ENCODE measurements around the gene TMTC1. TPM values are rescaled to one million over a fixed set of nuclear protein-coding genes. Genes with fewer than 3 reads are reported as not detected.

TMTC1 gene
- total and polyA plus RNA-seq, 2 of the 8 experiments (the other 6 are each of a cell fraction or from before 2014, with no cell fraction given), result 15.4 to 20.8 TPM

DNA sequence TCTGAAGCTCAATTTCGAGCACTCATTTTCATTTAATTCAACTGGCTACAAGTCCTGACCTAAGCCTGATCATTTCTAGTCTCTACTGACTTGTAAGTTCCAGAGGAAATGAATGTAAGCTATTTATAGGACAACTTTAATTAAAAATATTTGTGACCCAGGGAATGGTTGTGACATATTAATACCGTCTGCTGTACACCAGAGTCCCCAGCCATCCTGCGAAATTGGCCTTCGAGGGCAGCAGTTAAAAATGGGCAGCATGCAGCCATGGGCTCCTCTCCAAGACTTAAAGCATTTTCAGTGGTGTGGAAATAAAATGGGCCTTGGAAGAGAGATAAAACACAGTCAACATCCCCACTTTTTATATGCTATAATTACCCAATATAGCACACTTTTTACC lies 255.6 kb downstream of the TMTC1 start:
- TF ChIP-seq, protein P1, sequence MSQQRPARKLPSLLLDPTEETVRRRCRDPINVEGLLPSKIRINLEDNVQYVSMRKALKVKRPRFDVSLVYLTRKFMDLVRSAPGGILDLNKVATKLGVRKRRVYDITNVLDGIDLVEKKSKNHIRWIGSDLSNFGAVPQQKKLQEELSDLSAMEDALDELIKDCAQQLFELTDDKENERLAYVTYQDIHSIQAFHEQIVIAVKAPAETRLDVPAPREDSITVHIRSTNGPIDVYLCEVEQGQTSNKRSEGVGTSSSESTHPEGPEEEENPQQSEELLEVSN (IDR thresholded peaks at IDR 0.05), result no peak
- TF ChIP-seq GABPA (IDR thresholded peaks at IDR 0.05; ENCODE audit: borderline replicate concordance, insufficient read depth, low read length) (no peak), BACH1 (IDR thresholded peaks at IDR 0.05; ENCODE audit: low read length) (no peak), RNF2 (IDR thresholded peaks at IDR 0.05; ENCODE audit: borderline replicate concordance, low read depth, low read length, missing control alignments, poor library complexity, severe bottlenecking) (no peak)
- TF ChIP-seq, protein P2, sequence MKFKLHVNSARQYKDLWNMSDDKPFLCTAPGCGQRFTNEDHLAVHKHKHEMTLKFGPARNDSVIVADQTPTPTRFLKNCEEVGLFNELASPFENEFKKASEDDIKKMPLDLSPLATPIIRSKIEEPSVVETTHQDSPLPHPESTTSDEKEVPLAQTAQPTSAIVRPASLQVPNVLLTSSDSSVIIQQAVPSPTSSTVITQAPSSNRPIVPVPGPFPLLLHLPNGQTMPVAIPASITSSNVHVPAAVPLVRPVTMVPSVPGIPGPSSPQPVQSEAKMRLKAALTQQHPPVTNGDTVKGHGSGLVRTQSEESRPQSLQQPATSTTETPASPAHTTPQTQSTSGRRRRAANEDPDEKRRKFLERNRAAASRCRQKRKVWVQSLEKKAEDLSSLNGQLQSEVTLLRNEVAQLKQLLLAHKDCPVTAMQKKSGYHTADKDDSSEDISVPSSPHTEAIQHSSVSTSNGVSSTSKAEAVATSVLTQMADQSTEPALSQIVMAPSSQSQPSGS (IDR thresholded peaks at IDR 0.05; ENCODE audit: low read length), result no peak
- no peaks in the 10 kb centered on the region for H3K9me3 ChIP-seq (ENCODE audit: insufficient read depth in 2 of 2, low read depth in 1 of 2, low read length in 1 of 2)
- H2BK12ac ChIP-seq (ENCODE audit: low read depth, low read length), result no peak overlapping the region
- no peak overlapping the region for H2BK20ac ChIP-seq (ENCODE audit: low read length)
- no peak overlapping the region for H3K18ac ChIP-seq (ENCODE audit: extremely low read depth, low read length)
- H3K56ac ChIP-seq (replicated peaks; ENCODE audit: insufficient read length, low read depth, low read length), result no peak overlapping the region
- FAIRE-seq (no peak), DNase-seq (ENCODE audit: low read depth in 1 of 2, low spot score in 2 of 2) (no peak)
- H2AK5ac ChIP-seq (ENCODE audit: low read depth, low read length), result no peak overlapping the region
- H3K4ac ChIP-seq (replicated peaks; ENCODE audit: insufficient read length, low read depth, low read length), result no peak overlapping the region
- H3K79me1 ChIP-seq (ENCODE audit: low read depth, low read length), result no peaks in the 10 kb centered on the region
- H3K27ac ChIP-seq (ENCODE audit: low read depth, low read length), result no peak overlapping the region
- H2AFZ ChIP-seq (ENCODE audit: low read length), result no peak overlapping the region
- no peak overlapping the region for H2BK120ac ChIP-seq (replicated peaks; ENCODE audit: low read depth, low read length)
- H3K4me3 ChIP-seq (ENCODE audit: extremely low read depth in 1 of 4, insufficient read depth in 2 of 4, low read depth in 3 of 4, low read length in 4 of 4), result no peak overlapping the region
- H3K9ac ChIP-seq (replicated peaks in 1 of 4; ENCODE audit: extremely low read depth in 1 of 4, low read depth in 3 of 4, low read length in 3 of 4), result no peak overlapping the region
- H3K27me3 ChIP-seq (replicated peaks in 1 of 4; ENCODE audit: control insufficient read depth in 3 of 4, extremely low read depth in 1 of 4, insufficient read depth in 3 of 4, low read length in 3 of 4), result no peaks in the 10 kb centered on the region
- H3K4me2 ChIP-seq (ENCODE audit: insufficient read depth in 1 of 2, low read depth in 2 of 2, low read length in 2 of 2), result no peak overlapping the region
- H3K14ac ChIP-seq (ENCODE audit: insufficient read length), result no peak overlapping the region
- H3K23ac ChIP-seq (ENCODE audit: insufficient read length), result no peak overlapping the region
- no peaks in the 10 kb centered on the region for H3K79me2 ChIP-seq (ENCODE audit: control insufficient read depth in 1 of 2, insufficient read depth in 2 of 2, low read length in 2 of 2)
- ChIA-PET POLR2A (ENCODE audit: partially characterized antibody) (no interaction called here), CTCF (ENCODE audit: partially characterized antibody) (interaction anchor here (0.9 to 1.1 kb wide), 2 partner anchors 61 to 362 kb away, joined by 3 read pairs; no protein-coding TSS in a partner anchor)
- H4K5ac ChIP-seq (ENCODE audit: insufficient read length, low read depth, low read length), result no peak overlapping the region
- no peaks in the 10 kb centered on the region for H3K23me2 ChIP-seq (ENCODE audit: low read depth, low read length)
- H4K20me1 ChIP-seq (replicated peaks in 1 of 2; ENCODE audit: control insufficient read depth in 1 of 2, insufficient read depth in 2 of 2, low read length in 2 of 2), result peaks cover 0 to 2% of the 10 kb centered on the region in 2 experiments
- H3K36me3 ChIP-seq (ENCODE audit: control insufficient read depth in 2 of 4, insufficient read depth in 4 of 4, low read length in 3 of 4), result no peaks in the 10 kb centered on the region
- H3K4me1 ChIP-seq (replicated peaks in 1 of 4; ENCODE audit: control insufficient read depth in 3 of 4, insufficient read depth in 4 of 4, low read length in 3 of 4), result no peaks in the 10 kb centered on the region
- H2BK5ac ChIP-seq (ENCODE audit: low read depth, low read length), result no peak overlapping the region
- WGBS, 2 experiments (ENCODE audit: extremely low coverage in 1 of 2, insufficient coverage in 1 of 2, insufficient read length in 1 of 2, insufficient replicate concordance in 2 of 2, low coverage in 1 of 2, low lambda C conversion rate in 2 of 2, missing lambda C conversion rate in 1 of 2), result 91% methylated on average over 4 of the region's 4 CpGs; no CpG with 5 or more reads in 1 of the 2 experiments
- no peak overlapping the region for H4K91ac ChIP-seq (replicated peaks; ENCODE audit: insufficient read length, low read length)
- no peak overlapping the region for H4K8ac ChIP-seq (ENCODE audit: extremely low read depth, insufficient read depth, low read length)
- no peak overlapping the region for H2BK15ac ChIP-seq (ENCODE audit: low read length)
